HUDEP-2 (cell line): ENCODE measurements around the gene TTL.

Source experiments
- DNase-seq, 76 experiments: peaks; one replicate each; lab custom pipeline; 2025; ENCODE audit not compliant: unreplicated experiment in 76 of 76; lab: John Stamatoyannopoulos, UW

The TTL gene

DNA sequence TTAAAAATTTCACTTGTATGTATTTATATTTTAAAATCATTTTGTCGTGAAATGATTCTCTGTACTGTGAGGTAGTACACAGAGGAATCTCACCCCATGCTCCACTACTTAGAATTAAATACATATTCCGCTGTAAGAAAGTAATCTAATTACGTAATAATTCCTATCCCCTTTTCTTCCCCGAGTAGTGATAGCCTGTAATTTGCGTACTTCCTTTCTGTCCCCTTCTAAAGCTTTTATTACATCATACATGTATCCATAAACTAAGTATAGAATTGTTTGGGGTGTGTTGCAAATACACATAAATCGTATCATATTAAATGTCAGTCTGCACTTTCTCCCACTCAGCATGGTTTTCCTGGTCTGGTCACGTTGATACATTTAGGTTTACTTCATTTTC lies 90.0 kb downstream of the TTL start:
- DNase-seq = no peak

DNA sequence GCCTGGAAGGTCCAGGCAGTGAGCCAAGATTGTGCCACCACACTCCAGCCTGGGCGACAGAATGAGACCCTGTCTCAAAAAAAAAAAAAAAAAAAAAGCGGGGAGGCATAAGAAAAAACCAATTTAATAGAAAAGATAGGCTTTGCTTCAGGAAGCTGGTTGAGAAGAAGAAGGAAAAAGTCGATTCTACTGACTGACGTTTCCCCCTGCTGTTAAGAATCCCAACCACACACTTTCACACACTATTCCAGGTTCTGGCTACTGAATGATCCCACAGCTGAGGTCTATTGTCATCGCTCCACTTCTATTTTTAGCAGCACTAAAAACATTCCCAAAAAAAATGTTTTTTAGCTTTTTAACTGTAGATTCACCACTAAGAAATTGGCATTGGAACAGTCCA lies 95.8 kb downstream of the TTL start:
- DNase-seq = no peak

- peak in 18 of 76 experiments; percentile 0 to 49 (median 9) for DNase-seq
These were observed 97.3 kb downstream of the TTL start for GRCh38 chr2:112579241-112579640.

GRCh38 chr2:112580084-112580483 lies 98.1 kb downstream of the TTL start:
- DNase-seq = no peak

- DNase-seq = peak in 40 of 76 experiments; percentile 2 to 65 (median 32)
These were observed 100.4 kb downstream of the TTL start for GRCh38 chr2:112582314-112582746.

DNA sequence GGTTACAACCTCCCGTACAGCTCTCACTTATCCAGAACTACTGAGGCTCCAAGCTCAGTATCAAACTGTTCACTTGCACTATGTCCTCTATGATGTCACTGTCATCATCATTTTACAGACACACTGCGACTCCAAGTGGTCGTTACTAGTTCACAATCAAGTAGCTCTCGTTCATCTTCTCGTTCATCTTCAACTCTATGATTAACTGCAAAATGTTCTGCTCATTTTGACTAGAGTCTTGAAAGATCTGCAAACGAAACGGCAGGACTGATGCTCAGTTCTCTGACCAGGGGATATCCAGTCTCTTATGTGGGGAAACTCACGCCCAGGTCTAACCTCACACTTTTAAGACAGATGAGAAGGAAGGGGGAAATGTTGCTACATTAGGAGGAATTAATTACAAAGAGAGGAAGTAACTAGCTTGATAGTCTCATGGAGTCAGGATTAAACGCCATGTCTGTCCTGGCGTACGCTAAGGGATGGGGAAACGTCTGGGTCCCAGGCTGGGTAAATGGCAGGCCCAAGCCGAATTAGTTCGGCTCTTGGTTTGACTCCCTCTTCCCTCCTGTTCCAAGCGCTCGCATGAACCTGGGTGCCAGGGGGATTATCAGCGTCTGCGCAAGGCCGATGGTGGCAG lies 101.7 kb downstream of the TTL start:
- DNase-seq = peak in 3 of 76 experiments; percentile 7 to 34 (median 34)

DNA sequence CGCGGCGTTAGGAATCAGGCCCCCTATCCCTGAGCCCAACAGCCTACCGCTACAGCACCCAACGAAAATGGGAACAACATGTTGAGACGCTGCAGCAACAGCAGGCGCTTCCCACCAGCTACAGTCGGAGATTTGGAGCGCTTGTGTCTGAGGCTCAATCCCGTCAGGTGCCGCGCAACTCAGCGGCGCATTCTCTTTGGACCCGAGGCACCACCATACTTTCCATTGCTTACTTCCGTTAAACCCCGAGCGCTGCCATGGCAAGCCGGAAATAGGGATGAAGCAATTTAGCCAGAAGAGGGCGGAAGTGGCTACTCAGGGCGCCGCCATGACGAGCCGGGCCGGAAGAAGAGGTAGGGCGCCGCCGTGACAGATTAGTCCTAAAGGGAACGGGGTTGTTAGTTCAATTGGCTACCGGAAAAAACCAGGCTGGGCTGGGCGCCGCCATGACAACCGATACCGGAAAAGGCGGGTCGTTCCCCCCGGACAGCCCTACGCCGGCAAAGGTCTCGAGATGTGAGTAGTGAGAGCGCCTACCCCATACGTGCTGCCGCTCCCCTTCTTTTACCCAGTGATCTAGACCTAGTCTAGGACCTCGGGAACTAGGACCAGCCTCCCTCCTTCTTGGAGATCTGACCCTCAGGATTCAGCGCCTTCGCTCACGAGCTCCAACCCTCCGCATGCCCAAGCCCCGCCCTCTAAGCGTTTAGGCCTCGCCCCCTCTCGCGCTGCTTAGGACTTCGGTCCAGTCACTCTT lies 102.4 kb downstream of the TTL start, which contains the start of gene CHCHD5:
TSS of gene CHCHD5 (plus strand) at position 476 of the 757 bp plus-strand sequence. CDS start at position 515, 39 bp downstream.
- DNase-seq = peak; percentile 52 to 96 (median 91)

DNA sequence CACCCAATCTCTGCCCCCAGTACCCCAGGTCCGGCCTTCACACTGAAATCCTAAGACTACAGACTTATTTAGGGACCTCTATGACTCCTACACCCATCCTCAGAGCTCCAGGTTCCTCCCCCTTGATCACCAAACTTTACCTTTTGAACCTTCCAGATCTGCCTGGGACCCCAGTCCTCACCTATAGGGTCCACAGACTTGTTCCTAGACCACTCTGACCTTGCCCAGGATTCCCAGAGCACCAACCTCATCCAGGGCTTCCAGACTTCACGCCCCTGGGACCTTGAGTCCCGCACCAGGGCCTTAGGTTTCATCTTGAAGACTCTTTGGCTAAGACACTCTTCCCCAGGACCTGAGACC lies 102.9 kb downstream of the TTL start:
- no peak for DNase-seq

DNA sequence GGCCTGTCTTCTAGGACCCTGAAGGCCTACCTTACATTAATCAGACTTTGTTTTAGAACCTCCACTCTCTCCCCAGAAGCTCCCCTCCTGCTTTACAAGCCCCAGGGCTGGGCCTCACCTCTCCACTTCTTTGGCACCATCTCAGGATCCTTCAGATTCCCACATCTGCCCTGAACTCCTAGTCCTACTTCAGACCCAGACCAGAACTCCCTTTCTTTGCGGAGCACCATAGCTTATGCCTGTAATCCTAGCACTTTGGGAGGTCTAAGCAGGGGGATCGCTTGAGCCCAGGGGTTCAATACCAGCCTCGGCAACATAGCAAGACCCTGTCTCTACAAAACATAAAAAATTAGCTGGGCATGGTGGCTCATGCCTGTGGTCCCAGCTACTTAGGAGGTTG lies 103.4 kb downstream of the TTL start:
- no peak for DNase-seq

DNA sequence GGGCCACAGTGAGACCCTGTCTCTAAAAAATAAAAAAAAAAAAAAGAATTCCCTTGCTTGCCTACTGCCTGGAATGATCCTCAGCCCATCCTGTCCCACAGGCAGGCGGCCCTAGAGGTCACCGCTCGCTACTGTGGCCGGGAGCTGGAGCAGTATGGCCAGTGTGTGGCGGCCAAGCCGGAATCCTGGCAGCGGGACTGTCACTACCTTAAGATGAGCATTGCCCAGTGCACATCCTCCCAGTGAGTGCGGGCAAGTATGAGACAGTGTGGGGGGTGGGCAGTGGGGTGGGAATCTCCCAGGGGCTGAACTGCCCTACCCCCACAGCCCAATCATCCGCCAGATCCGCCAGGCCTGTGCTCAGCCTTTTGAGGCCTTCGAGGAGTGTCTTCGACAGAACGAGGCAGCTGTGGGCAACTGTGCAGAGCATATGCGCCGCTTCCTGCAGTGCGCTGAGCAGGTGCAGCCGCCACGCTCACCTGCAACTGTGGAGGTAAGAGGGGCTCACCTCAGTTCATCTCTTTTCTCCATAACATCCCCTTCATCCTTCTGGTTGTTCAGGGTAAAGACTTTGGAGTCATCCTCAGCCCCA lies 104.0 kb downstream of the TTL start:
- DNase-seq = no peak

DNA sequence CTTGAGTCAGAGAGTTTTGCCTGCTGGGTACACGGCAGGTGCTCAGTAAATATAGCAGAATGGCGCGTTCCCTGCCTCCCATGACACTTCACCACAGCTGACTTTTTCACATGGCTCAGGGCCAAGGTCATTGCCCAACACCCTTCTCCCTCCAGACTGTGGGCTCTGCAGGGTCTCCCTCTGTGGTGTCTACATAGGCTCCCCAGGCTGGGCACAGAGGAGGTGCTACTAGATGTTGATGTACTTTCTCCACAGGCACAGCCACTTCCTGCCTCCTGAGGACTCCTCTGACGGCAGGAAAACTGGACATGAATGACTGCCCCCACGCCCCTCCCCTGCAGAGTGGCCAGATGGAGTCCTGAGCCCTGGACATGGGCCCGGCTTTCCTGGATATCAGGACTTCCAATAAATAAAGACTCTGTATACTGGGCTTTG lies 106.7 kb downstream of the TTL start:
- DNase-seq = no peak
